ENCODE results near the gene UNC13D. TPM values are rescaled to one million over a fixed set of nuclear protein-coding genes. Genes with fewer than 3 reads are reported as not detected.

UNC13D gene
- total and polyA plus RNA-seq, 9 of the 15 experiments (the other 6 are each of a cell fraction or from before 2014, with no cell fraction given) = 0.86 to 244 (median 69.2) TPM

- TF ChIP-seq ZNF140 (CRISPR knock-in tag; IDR thresholded peaks at IDR 0.05) (peak; percentile 21; the same call in 1 of the 2 replicates), SRSF3 (IDR thresholded peaks at IDR 0.05; ENCODE audit: insufficient read depth, low read length) (peak; percentile 95; the same call in 1 of the 2 replicates), POLR2B (IDR thresholded peaks at IDR 0.05; ENCODE audit: low read depth, partially characterized antibody) (peak; percentile 82), ARNT (IDR thresholded peaks at IDR 0.05) (peak; percentile 21 to 73; a peak in 2 of 4 replicates), DNMT1 (IDR thresholded peaks at IDR 0.05) (no peak), TBL1XR1 (IDR thresholded peaks at IDR 0.05; ENCODE audit: low read length in 2 of 2) (peak in 1 of 2 experiments; percentile 40; a peak in 1 of 4 replicates), NR2C1 (IDR thresholded peaks at IDR 0.05) (no peak), NR2C1 (tag; IDR thresholded peaks at IDR 0.05) (peak; percentile 76), TGIF2 (CRISPR knock-in tag; IDR thresholded peaks at IDR 0.05) (peak; percentile 89; the same call in 1 of the 2 replicates), TAL1 (IDR thresholded peaks at IDR 0.05) (no peak), NFIX (CRISPR knock-in tag; IDR thresholded peaks at IDR 0.05; ENCODE audit: low read depth) (no peak), SFPQ (IDR thresholded peaks at IDR 0.05; ENCODE audit: low read depth, low read length) (no peak), C11orf30 (IDR thresholded peaks at IDR 0.05; ENCODE audit: low read depth) (peak; percentile 61), SMARCB1 (IDR thresholded peaks at IDR 0.05; ENCODE audit: insufficient read length, low read depth) (no peak), THAP12 (CRISPR knock-in tag; IDR thresholded peaks at IDR 0.05) (peak; percentile 92), NELFE (IDR thresholded peaks at IDR 0.05; ENCODE audit: insufficient read depth, insufficient read length) (no peak), TEAD4 (IDR thresholded peaks at IDR 0.05; ENCODE audit: low read length) (no peak; the same call in none of the 2 replicates), TEAD4 (CRISPR knock-in tag; IDR thresholded peaks at IDR 0.05; ENCODE audit: borderline replicate concordance) (no peak), SAFB (IDR thresholded peaks at IDR 0.05; ENCODE audit: borderline replicate concordance, low read depth, low read length) (no peak), ZNF12 (CRISPR knock-in tag; IDR thresholded peaks at IDR 0.05) (peak; percentile 46; the same call in 1 of the 2 replicates), RBM39 (optimal IDR thresholded peaks at IDR 0.05; ENCODE audit: low read depth, low read length) (no peak), ATF7 (IDR thresholded peaks at IDR 0.05) (peak; percentile 71; the same call in 1 of the 2 replicates), SETDB1 (IDR thresholded peaks at IDR 0.05; ENCODE audit: low read length) (no peak), CBX3 (IDR thresholded peaks at IDR 0.05; ENCODE audit: borderline replicate concordance in 1 of 2, low read length in 2 of 2) (peak in 1 of 2 experiments; percentile 86; a peak in 2 of 3 replicates), ZNF165 (CRISPR knock-in tag; IDR thresholded peaks at IDR 0.05; ENCODE audit: borderline replicate concordance) (no peak), MEF2A (IDR thresholded peaks at IDR 0.05; ENCODE audit: control insufficient read depth, low read depth, low read length) (no peak)
These were observed 59.0 kb downstream of the UNC13D start (continued) for GRCh38 chr17:75785016-75785890.
